Smooth muscle cell (in vitro differentiated cells): ENCODE results near the gene GPRIN1. TPM values are rescaled to one million over a fixed set of nuclear protein-coding genes. Genes with fewer than 3 reads are reported as not detected.

Experiments used
- DNase-seq: peaks from one replicate; lab custom pipeline; 2025; ENCODE audit not compliant: unreplicated experiment; lab: John Stamatoyannopoulos, UW
- H2AFZ ChIP-seq: fragments of 200-600 bp; sonication (generic); 2 replicates; pipeline ENCODE4 v1.6.0; 2016; ENCODE audit warnings: antibody characterized with exemption, low read depth, mild to moderate bottlenecking
- H3F3A ChIP-seq: fragments of 200-600 bp; sonication (generic); 2 replicates; pipeline ENCODE4 v1.6.0; 2017; ENCODE audit warnings: antibody characterized with exemption, low read depth
- H3K27ac ChIP-seq: fragments of 200-600 bp; sonication (generic); 2 replicates; pipeline ENCODE4 v1.5.1; 2016; ENCODE audit warnings: low read depth, mild to moderate bottlenecking
- H3K27me3 ChIP-seq: fragments of 200-600 bp; sonication (generic); 2 replicates; pipeline ENCODE4 v1.6.1; 2016; ENCODE audit warnings: low read depth, mild to moderate bottlenecking
- H3K36me3 ChIP-seq: fragments of 200-600 bp; sonication (generic); 2 replicates; pipeline ENCODE4 v1.5.1; 2016; ENCODE audit warnings: low read depth
- H3K4me1 ChIP-seq: fragments of 200-600 bp; sonication (generic); 2 replicates; pipeline ENCODE4 v1.5.1; 2016; ENCODE audit warnings: low read depth
- H3K4me2 ChIP-seq: fragments of 200-600 bp; sonication (generic); 2 replicates; pipeline ENCODE4 v1.6.0; 2016; ENCODE audit warnings: mild to moderate bottlenecking
- H3K4me3 ChIP-seq: fragments of 200-600 bp; sonication (generic); 2 replicates; pipeline ENCODE4 v1.5.1; 2016; ENCODE audit warnings: mild to moderate bottlenecking
- H3K79me2 ChIP-seq: fragments of 200-600 bp; sonication (generic); 2 replicates; pipeline ENCODE4 v1.6.0; 2016; ENCODE audit warnings: low read depth, mild to moderate bottlenecking
- H3K9ac ChIP-seq: fragments of 200-600 bp; sonication (generic); 2 replicates; pipeline ENCODE4 v1.6.0; 2016; ENCODE audit warnings: low read depth
- H3K9me3 ChIP-seq: fragments of 200-600 bp; sonication (generic); replicated peaks from 2 replicates; pipeline ENCODE4 v1.5.1; 2016; ENCODE audit warnings: low read depth
- H4K20me1 ChIP-seq: fragments of 200-600 bp; sonication (generic); 2 replicates; pipeline ENCODE4 v1.6.0; 2016; ENCODE audit warnings: low read depth
- CTCF ChIP-seq: fragments of 200-600 bp; sonication (generic); IDR thresholded peaks from 2 replicates; pipeline ENCODE4 v1.5.1; 2017; ENCODE audit warnings: borderline replicate concordance, mild to moderate bottlenecking, antibody characterized with exemption; ENCODE audit not compliant: insufficient read depth, poor library complexity, severe bottlenecking
- WGBS: methylation state at CpG from one replicate; pipeline ENCODE4 v1.1.7; 2016; ENCODE audit warnings: low lambda C conversion rate; 5-methylcytosine and 5-hydroxymethylcytosine counted together
- polyA plus RNA-seq: library from polyadenylated mRNA; unstranded; fragments of >200 nt; fragmentation: Nextera tagmentation; extraction: Ambion mirVana; gene quantifications from 2 replicates; pipeline ENCODE4 v1.2.1, GENCODE V29; 2016
- total RNA-seq: library from RNA; depleted of rRNA; stranded (reverse); fragments of >200 nt; gene quantifications from 2 replicates; pipeline ENCODE4 v1.2.3, GENCODE V29; 2014

The GPRIN1 gene
- total and polyA plus RNA-seq, 2 experiments from 2014 or later = 2.1 to 3.6 TPM

- peaks cover under 1% of the 10 kb centered on the region for H3K79me2 ChIP-seq
- WGBS = 87% methylated on average over 18 of the region's 18 CpGs
- H3K36me3 ChIP-seq = no peaks in the 10 kb centered on the region
- H3K4me1 ChIP-seq = no peaks in the 10 kb centered on the region
- H3K9me3 ChIP-seq = no peaks in the 10 kb centered on the region
- no peak overlapping the region for H2AFZ ChIP-seq
- H4K20me1 ChIP-seq = peaks cover 58% of the 10 kb centered on the region
- no peak for TF ChIP-seq CTCF
- H3F3A ChIP-seq = no peaks in the 10 kb centered on the region
- no peak overlapping the region for H3K4me2 ChIP-seq
- no peaks in the 10 kb centered on the region for H3K27me3 ChIP-seq
- no peak overlapping the region for H3K4me3 ChIP-seq
- H3K27ac ChIP-seq = no peak overlapping the region
- no peak for DNase-seq
- H3K9ac ChIP-seq = no peak overlapping the region
These were observed 43.7 kb upstream of the GPRIN1 start for GRCh38 chr5:176653401-176654385.

GRCh38 chr5:176652136-176652535 is 42.2 kb upstream of the GPRIN1 start:
- no peak overlapping the region for H3K27ac ChIP-seq
- 84% methylated on average over 8 of the region's 8 CpGs for WGBS
- no peak overlapping the region for H3K4me2 ChIP-seq
- no peak overlapping the region for H3K4me3 ChIP-seq
- H3F3A ChIP-seq = no peaks in the 10 kb centered on the region
- H3K36me3 ChIP-seq = no peaks in the 10 kb centered on the region
- peaks cover 8% of the 10 kb centered on the region for H3K4me1 ChIP-seq
- H3K27me3 ChIP-seq = no peaks in the 10 kb centered on the region
- no peak overlapping the region for H3K9ac ChIP-seq
- H2AFZ ChIP-seq = no peak overlapping the region
- peaks cover 58% of the 10 kb centered on the region for H4K20me1 ChIP-seq
- H3K9me3 ChIP-seq = no peaks in the 10 kb centered on the region
- TF ChIP-seq CTCF = no peak
- no peak for DNase-seq
- peaks cover 14% of the 10 kb centered on the region for H3K79me2 ChIP-seq

DNA sequence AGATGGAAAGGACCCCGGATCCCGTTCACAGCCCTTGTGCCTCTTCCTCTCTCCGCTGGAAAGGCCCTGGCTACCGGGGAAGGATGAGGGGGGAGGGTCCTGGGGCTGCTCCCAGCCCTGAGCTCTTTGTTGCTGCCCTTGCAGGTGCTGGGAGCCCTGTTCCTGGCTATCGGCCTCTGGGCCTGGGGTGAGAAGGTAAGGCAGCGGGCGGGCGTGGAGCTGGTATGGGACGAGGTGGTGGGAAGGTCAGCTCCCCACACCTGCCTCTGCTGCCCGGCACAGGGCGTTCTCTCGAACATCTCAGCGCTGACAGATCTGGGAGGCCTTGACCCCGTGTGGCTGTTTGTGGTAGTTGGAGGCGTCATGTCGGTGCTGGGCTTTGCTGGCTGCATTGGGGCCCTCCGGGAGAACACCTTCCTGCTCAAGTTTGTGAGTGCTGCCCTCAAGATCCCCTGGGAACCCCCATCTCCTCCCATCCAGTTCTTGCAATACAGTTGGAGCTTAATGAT is 41.6 kb upstream of the GPRIN1 start:
- peaks cover 10% of the 10 kb centered on the region for H3K4me1 ChIP-seq
- no peaks in the 10 kb centered on the region for H3K36me3 ChIP-seq
- no peak overlapping the region for H3K9ac ChIP-seq
- DNase-seq = no peak
- no peak overlapping the region for H3K27ac ChIP-seq
- H3K79me2 ChIP-seq = peaks cover 14% of the 10 kb centered on the region
- 92% methylated on average over 17 of the region's 17 CpGs for WGBS
- H4K20me1 ChIP-seq = peaks cover 58% of the 10 kb centered on the region
- no peaks in the 10 kb centered on the region for H3K9me3 ChIP-seq
- no peak for TF ChIP-seq CTCF
- H2AFZ ChIP-seq = no peak overlapping the region
- no peak overlapping the region for H3K4me3 ChIP-seq
- H3K4me2 ChIP-seq = no peak overlapping the region
- H3K27me3 ChIP-seq = no peaks in the 10 kb centered on the region
- H3F3A ChIP-seq = no peaks in the 10 kb centered on the region
